ENCODE data around the gene DENND6B. TPM values are rescaled to one million over a fixed set of nuclear protein-coding genes. Genes with fewer than 3 reads are reported as not detected.

Gene DENND6B
- total and polyA plus RNA-seq, 5 donors, result 2.0 to 3.1 (median 2.4) TPM

GRCh38 chr22:50267591-50268390, 59.0 kb downstream of the DENND6B start:
- ATAC-seq, result peak; percentile 49 to 63
- no peaks in the 10 kb centered on the region for H3K9me3 ChIP-seq (ENCODE audit: control insufficient read depth, low read length)
- intact Hi-C loops (cut with DNase I), result no loop called here
- H3K27ac ChIP-seq (ENCODE audit: low read length), result no peak overlapping the region
- peak overlapping the region; percentile 8 for H3K4me3 ChIP-seq (ENCODE audit: low read length)
- 19% methylated on average over 75 of the region's 75 CpGs for WGBS
- H3K27me3 ChIP-seq (ENCODE audit: control insufficient read depth, insufficient read depth), result no peaks in the 10 kb centered on the region
- H3K4me1 ChIP-seq (ENCODE audit: control insufficient read depth, insufficient read depth, low read length), result no peaks in the 10 kb centered on the region
- DNase-seq, result peak; percentile 74 to 91 (median 86)

GRCh38 chr22:50266994-50267393, 59.8 kb downstream of the DENND6B start:
- Histone ChIP-seq H3K4me3 (ENCODE audit: low read length) (no peak overlapping the region), H3K27me3 (ENCODE audit: control insufficient read depth, insufficient read depth) (no peaks in the 10 kb centered on the region), H3K27ac (ENCODE audit: low read length) (no peak overlapping the region), H3K9me3 (ENCODE audit: control insufficient read depth, low read length) (no peaks in the 10 kb centered on the region), H3K4me1 (ENCODE audit: control insufficient read depth, insufficient read depth, low read length) (no peaks in the 10 kb centered on the region)
- ATAC-seq, result no peak
- WGBS, result 58% methylated on average over 37 of the region's 37 CpGs
- no peak for DNase-seq
- intact Hi-C loops (cut with DNase I), result no loop called here

- Histone ChIP-seq H3K27me3 (ENCODE audit: control insufficient read depth, insufficient read depth) (no peaks in the 10 kb centered on the region), H3K4me1 (ENCODE audit: control insufficient read depth, insufficient read depth, low read length) (no peaks in the 10 kb centered on the region), H3K9me3 (ENCODE audit: control insufficient read depth, low read length) (no peaks in the 10 kb centered on the region), H3K4me3 (ENCODE audit: low read length) (no peak overlapping the region), H3K27ac (ENCODE audit: low read length) (no peak overlapping the region)
- ATAC-seq, result no peak
- DNase-seq, result no peak
- 83% methylated on average over 15 of the region's 15 CpGs for WGBS
- intact Hi-C loops (cut with DNase I), result loop anchor here in 1 of 4 donors (5.0 kb wide), 2 partner anchors 62 to 77 kb away; partner anchors contain the start of genes DENND6B and PPP6R2
Observed at GRCh38 chr22:50264946-50265669, 61.7 kb downstream of the DENND6B start.

GRCh38 chr22:50264104-50264745, 62.6 kb downstream of the DENND6B start:
- ATAC-seq (no peak), DNase-seq (no peak)
- H3K4me3 ChIP-seq (ENCODE audit: low read length), result no peak overlapping the region
- no peaks in the 10 kb centered on the region for H3K27me3 ChIP-seq (ENCODE audit: control insufficient read depth, insufficient read depth)
- 90% methylated on average over 15 of the region's 15 CpGs for WGBS
- H3K27ac ChIP-seq (ENCODE audit: low read length), result no peak overlapping the region
- H3K4me1 ChIP-seq (ENCODE audit: control insufficient read depth, insufficient read depth, low read length), result no peaks in the 10 kb centered on the region
- H3K9me3 ChIP-seq (ENCODE audit: control insufficient read depth, low read length), result no peaks in the 10 kb centered on the region
- intact Hi-C loops (cut with DNase I), result loop anchor here in 1 of 4 donors (5.0 kb wide), 2 partner anchors 63 to 78 kb away; partner anchors contain the start of genes DENND6B and PPP6R2

- Histone ChIP-seq H3K27ac (ENCODE audit: low read length) (no peak overlapping the region), H3K27me3 (ENCODE audit: control insufficient read depth, insufficient read depth) (no peaks in the 10 kb centered on the region), H3K4me3 (ENCODE audit: low read length) (no peak overlapping the region), H3K4me1 (ENCODE audit: control insufficient read depth, insufficient read depth, low read length) (no peaks in the 10 kb centered on the region), H3K9me3 (ENCODE audit: control insufficient read depth, low read length) (no peaks in the 10 kb centered on the region)
- WGBS, result 66% methylated on average over 9 of the region's 9 CpGs
- intact Hi-C loops (cut with DNase I), result loop anchor here in 1 of 4 donors (5.0 kb wide), 2 partner anchors 64 to 79 kb away; partner anchors contain the start of genes DENND6B and PPP6R2
- DNase-seq (no peak), ATAC-seq (no peak)
Observed at GRCh38 chr22:50262973-50263617, 63.7 kb downstream of the DENND6B start.

GRCh38 chr22:50262460-50262911, 64.3 kb downstream of the DENND6B start:
- intact Hi-C loops (cut with DNase I), result loop anchor here in 1 of 4 donors (5.0 kb wide), 2 partner anchors 65 to 80 kb away; partner anchors contain the start of genes DENND6B and PPP6R2
- ATAC-seq (no peak), DNase-seq (no peak)
- Histone ChIP-seq H3K27ac (ENCODE audit: low read length) (no peak overlapping the region), H3K9me3 (ENCODE audit: control insufficient read depth, low read length) (no peaks in the 10 kb centered on the region), H3K27me3 (ENCODE audit: control insufficient read depth, insufficient read depth) (no peaks in the 10 kb centered on the region), H3K4me3 (ENCODE audit: low read length) (no peak overlapping the region), H3K4me1 (ENCODE audit: control insufficient read depth, insufficient read depth, low read length) (no peaks in the 10 kb centered on the region)
- WGBS, result 70% methylated on average over 7 of the region's 7 CpGs

GRCh38 chr22:50261615-50262459, 65.0 kb downstream of the DENND6B start, which contains the start of gene MAPK12:
MAPK12 (minus strand) TSS chr22:50261683; CDS start chr22:50261509, 174 bp downstream.
- intact Hi-C loops (cut with DNase I), result loop anchor here in 1 of 4 donors (5.0 kb wide), 2 partner anchors 65 to 80 kb away; partner anchors contain the start of genes DENND6B and PPP6R2
- 4% methylated on average over 61 of the region's 61 CpGs for WGBS
- Histone ChIP-seq H3K27ac (ENCODE audit: low read length) (peak within 1 kb of the TSS; percentile 42), H3K4me1 (ENCODE audit: control insufficient read depth, insufficient read depth, low read length) (no peaks in the 10 kb centered on the region), H3K27me3 (ENCODE audit: control insufficient read depth, insufficient read depth) (no peaks in the 10 kb centered on the region), H3K9me3 (ENCODE audit: control insufficient read depth, low read length) (no peaks in the 10 kb centered on the region), H3K4me3 (ENCODE audit: low read length) (peak within 1 kb of the TSS; percentile 68)
- DNase-seq, result peak; percentile 54 to 83 (median 78)
- peak; percentile 5 to 53 for ATAC-seq

GRCh38 chr22:50260801-50261614, 65.8 kb downstream of the DENND6B start:
- ATAC-seq (peak; percentile 3 to 4), DNase-seq (peak in 2 of 3 donors; percentile 54 to 83)
- no peaks in the 10 kb centered on the region for H3K4me1 ChIP-seq (ENCODE audit: control insufficient read depth, insufficient read depth, low read length)
- H3K27ac ChIP-seq (ENCODE audit: low read length), result peak overlapping the region; percentile 42
- under 1% methylated on average over 92 of the region's 92 CpGs for WGBS
- intact Hi-C loops (cut with DNase I), result loop anchor here in 1 of 4 donors (5.0 kb wide), 2 partner anchors 66 to 81 kb away; partner anchors contain the start of genes DENND6B and PPP6R2
- peak overlapping the region; percentile 68 for H3K4me3 ChIP-seq (ENCODE audit: low read length)
- no peaks in the 10 kb centered on the region for H3K9me3 ChIP-seq (ENCODE audit: control insufficient read depth, low read length)
- H3K27me3 ChIP-seq (ENCODE audit: control insufficient read depth, insufficient read depth), result no peaks in the 10 kb centered on the region

- ATAC-seq (no peak), DNase-seq (no peak)
- WGBS, result 37% methylated on average over 11 of the region's 11 CpGs
- Histone ChIP-seq H3K4me1 (ENCODE audit: control insufficient read depth, insufficient read depth, low read length) (no peaks in the 10 kb centered on the region), H3K27me3 (ENCODE audit: control insufficient read depth, insufficient read depth) (no peaks in the 10 kb centered on the region), H3K4me3 (ENCODE audit: low read length) (peak overlapping the region; percentile 68), H3K27ac (ENCODE audit: low read length) (no peak overlapping the region), H3K9me3 (ENCODE audit: control insufficient read depth, low read length) (no peaks in the 10 kb centered on the region)
- intact Hi-C loops (cut with DNase I), result loop anchor here in 1 of 4 donors (5.0 kb wide), 2 partner anchors 67 to 82 kb away; partner anchors contain the start of genes DENND6B and PPP6R2
Observed at GRCh38 chr22:50260434-50260800, 66.4 kb downstream of the DENND6B start.

Data from right cardiac atrium (tissue), 5 donors.